Trophoblast cell (in vitro differentiated cells and primary cell): ENCODE results near the gene IL13RA1.

Source experiments
- DNase-seq, 2 donors: peaks; one replicate each; pipeline ENCODE4 v3.0.0-alpha.2; 2016
- H2AFZ ChIP-seq: 2 replicates; pipeline ENCODE4 v1.6.1; 2013; ENCODE audit warnings: low read length, moderate library complexity, mild to moderate bottlenecking; ENCODE audit not compliant: insufficient read depth, poor library complexity
- H2AK5ac ChIP-seq: 2 replicates; pipeline ENCODE4 v1.6.1; 2013; ENCODE audit warnings: mild to moderate bottlenecking, low read length
- H2BK120ac ChIP-seq: 2 replicates; pipeline ENCODE4 v1.6.1; 2013; ENCODE audit warnings: low read length, mild to moderate bottlenecking, moderate library complexity; ENCODE audit not compliant: insufficient read depth, poor library complexity
- H2BK12ac ChIP-seq: 2 replicates; pipeline ENCODE4 v1.6.1; 2013; ENCODE audit warnings: mild to moderate bottlenecking, low read length, moderate library complexity
- H2BK5ac ChIP-seq: 2 replicates; pipeline ENCODE4 v1.6.1; 2013; ENCODE audit warnings: low read length, low read depth, moderate library complexity, mild to moderate bottlenecking; ENCODE audit not compliant: poor library complexity
- H3K14ac ChIP-seq: 2 replicates; pipeline ENCODE4 v1.6.1; 2013; ENCODE audit warnings: mild to moderate bottlenecking, low read length
- H3K18ac ChIP-seq: 2 replicates; pipeline ENCODE4 v1.6.1; 2013; ENCODE audit warnings: mild to moderate bottlenecking, low read length
- H3K23ac ChIP-seq: 2 replicates; pipeline ENCODE4 v1.6.1; 2013; ENCODE audit warnings: low read length
- H3K27ac ChIP-seq: 2 replicates; pipeline ENCODE4 v1.5.1; 2013; ENCODE audit warnings: low read depth, mild to moderate bottlenecking, inconsistent platforms, low read length, moderate library complexity
- H3K27me3 ChIP-seq: 2 replicates; pipeline ENCODE4 v1.6.1; 2013; ENCODE audit warnings: inconsistent platforms, mild to moderate bottlenecking, low read length, moderate library complexity; ENCODE audit not compliant: insufficient read depth
- H3K36me3 ChIP-seq, 2 experiments: 1 replicate in 1 of 2; 2 replicates in 1 of 2; pipeline ENCODE4 v1.6.1; 2013; ENCODE audit warnings: low read length in 2 of 2, mild to moderate bottlenecking in 2 of 2, moderate library complexity in 1 of 2; ENCODE audit not compliant: insufficient read depth in 2 of 2, control insufficient read depth in 1 of 2
- H3K4ac ChIP-seq: 2 replicates; pipeline ENCODE4 v1.6.1; 2013; ENCODE audit warnings: low read depth, mild to moderate bottlenecking, low read length, moderate library complexity
- H3K4me1 ChIP-seq, 2 experiments: 1 replicate in 1 of 2; 2 replicates in 1 of 2; pipeline ENCODE4 v1.6.1; 2013; ENCODE audit warnings: low read length in 2 of 2, mild to moderate bottlenecking in 2 of 2, moderate library complexity in 1 of 2; ENCODE audit not compliant: insufficient read depth in 2 of 2, control insufficient read depth in 1 of 2
- H3K4me2 ChIP-seq: 2 replicates; pipeline ENCODE4 v1.6.1; 2013; ENCODE audit warnings: inconsistent platforms, mild to moderate bottlenecking, low read length, moderate library complexity
- H3K4me3 ChIP-seq: 2 replicates; pipeline ENCODE4 v1.5.1; 2013; ENCODE audit warnings: mild to moderate bottlenecking, low read depth, low read length, inconsistent platforms
- H3K79me1 ChIP-seq: one replicate; pipeline ENCODE4 v1.6.1; 2013; ENCODE audit warnings: low read length
- H3K79me2 ChIP-seq: 2 replicates; pipeline ENCODE4 v1.6.1; 2013; ENCODE audit warnings: low read length, mild to moderate bottlenecking; ENCODE audit not compliant: control insufficient read depth, insufficient read depth, poor library complexity
- H3K9ac ChIP-seq: 2 replicates; pipeline ENCODE4 v1.6.1; 2013; ENCODE audit warnings: mild to moderate bottlenecking, low read length
- H3K9me3 ChIP-seq: 2 replicates; pipeline ENCODE4 v1.6.1; 2013; ENCODE audit warnings: low read depth, mild to moderate bottlenecking, control low read depth, inconsistent platforms, low read length; ENCODE audit not compliant: insufficient read depth
- H4K12ac ChIP-seq: 2 replicates; pipeline ENCODE4 v1.6.1; 2013; ENCODE audit warnings: low read depth, mild to moderate bottlenecking, low read length, moderate library complexity
- H4K8ac ChIP-seq: 2 replicates; pipeline ENCODE4 v1.6.1; 2013; ENCODE audit warnings: low read depth, mild to moderate bottlenecking, low read length, moderate library complexity
- H4K91ac ChIP-seq: one replicate; pipeline ENCODE4 v1.6.1; 2013; ENCODE audit warnings: low read depth, mild to moderate bottlenecking, low read length, moderate library complexity
- WGBS: extraction: QIAGEN DNeasy Blood & Tissue Kit; methylation state at CpG from one replicate; pipeline ENCODE4 v1.1.7; 2013; ENCODE audit warnings: missing lambda C conversion rate; ENCODE audit not compliant: insufficient read length, insufficient coverage; ENCODE audit errors: extremely low coverage; 5-methylcytosine and 5-hydroxymethylcytosine counted together

IL13RA1 gene

GRCh38 chrX:118823263-118824172 lies 96.1 kb downstream of the IL13RA1 start, which contains the start of gene ZCCHC12:
Gene ZCCHC12 (plus strand): TSS chrX:118823824. CDS start chrX:118825245, 1,421 bp downstream.
- Histone ChIP-seq H2BK5ac (no peak within 1 kb of the TSS), H2AK5ac (no peak within 1 kb of the TSS), H3K27me3 (peaks cover 28% of the 10 kb centered on the region), H3K27ac (no peak within 1 kb of the TSS), H2AFZ (no peak within 1 kb of the TSS), H3K4me2 (peak within 1 kb of the TSS; percentile 74), H3K14ac (no peak within 1 kb of the TSS), H3K4ac (no peak within 1 kb of the TSS), H3K36me3 (no peaks in the 10 kb centered on the region), H3K9me3 (no peaks in the 10 kb centered on the region), H3K79me1 (no peaks in the 10 kb centered on the region), H3K79me2 (no peaks in the 10 kb centered on the region), H4K8ac (no peak within 1 kb of the TSS), H3K4me1 (peaks cover 6 to 10% of the 10 kb centered on the region in 2 experiments), H3K18ac (no peak within 1 kb of the TSS), H3K23ac (no peak within 1 kb of the TSS), H3K9ac (no peak within 1 kb of the TSS), H2BK12ac (no peak within 1 kb of the TSS), H4K12ac (no peak within 1 kb of the TSS), H2BK120ac (no peak within 1 kb of the TSS), H4K91ac (no peak within 1 kb of the TSS), H3K4me3 (no peak within 1 kb of the TSS)
- no CpG with 5 or more reads among the region's 51 CpGs for whole genome bisulfite sequencing
- DNase-seq, result peak in 1 of 2 donors; percentile 36

- H3K14ac ChIP-seq, result no peak overlapping the region
These were observed 96.8 kb downstream of the IL13RA1 start for GRCh38 chrX:118824173-118824730.

GRCh38 chrX:118825227-118825626 lies 97.8 kb downstream of the IL13RA1 start:
- Histone ChIP-seq H3K36me3 (no peaks in the 10 kb centered on the region), H2BK12ac (no peak overlapping the region), H3K23ac (no peak overlapping the region), H3K4ac (no peak overlapping the region), H3K18ac (no peak overlapping the region), H3K27ac (no peak overlapping the region), H3K27me3 (peaks cover 28% of the 10 kb centered on the region), H3K4me3 (no peak overlapping the region), H2AFZ (no peak overlapping the region), H2BK120ac (no peak overlapping the region), H4K12ac (no peak overlapping the region), H3K79me2 (no peaks in the 10 kb centered on the region), H2AK5ac (no peak overlapping the region), H3K4me1 (peaks cover 6 to 10% of the 10 kb centered on the region in 2 experiments), H3K14ac (no peak overlapping the region), H3K9ac (no peak overlapping the region), H4K91ac (no peak overlapping the region), H3K79me1 (no peaks in the 10 kb centered on the region), H4K8ac (no peak overlapping the region), H3K4me2 (no peak overlapping the region), H3K9me3 (no peaks in the 10 kb centered on the region), H2BK5ac (no peak overlapping the region)
- WGBS, result no CpG with 5 or more reads among the region's 16 CpGs
- DNase-seq, result no peak

More at GRCh38 chrX:118824173-118824730, 96.8 kb downstream of the IL13RA1 start:
- H3K36me3 ChIP-seq, result no peaks in the 10 kb centered on the region
- peak overlapping the region; percentile 74 for H3K4me2 ChIP-seq
- no peak overlapping the region for H3K4ac ChIP-seq
- H3K79me1 ChIP-seq, result no peaks in the 10 kb centered on the region
- H2AFZ ChIP-seq, result no peak overlapping the region
- no peak overlapping the region for H4K12ac ChIP-seq
- no peak overlapping the region for H2BK5ac ChIP-seq
- no peak overlapping the region for H2AK5ac ChIP-seq
- no peaks in the 10 kb centered on the region for H3K9me3 ChIP-seq
- no peak overlapping the region for H3K27ac ChIP-seq
- no peak overlapping the region for H4K91ac ChIP-seq
- no peak overlapping the region for H3K4me3 ChIP-seq
- WGBS, result no CpG with 5 or more reads among the region's 22 CpGs
- H3K27me3 ChIP-seq, result peaks cover 28% of the 10 kb centered on the region
- no peak for DNase-seq
- no peak overlapping the region for H3K9ac ChIP-seq
- no peak overlapping the region for H3K23ac ChIP-seq
- H3K4me1 ChIP-seq, result peaks cover 6 to 10% of the 10 kb centered on the region in 2 experiments
- H2BK120ac ChIP-seq, result no peak overlapping the region
- H4K8ac ChIP-seq, result no peak overlapping the region
- H3K79me2 ChIP-seq, result no peaks in the 10 kb centered on the region
- no peak overlapping the region for H2BK12ac ChIP-seq
- no peak overlapping the region for H3K18ac ChIP-seq

GRCh38 chrX:118839334-118839958 lies 112.0 kb downstream of the IL13RA1 start:
- Histone ChIP-seq H4K12ac (peak overlapping the region; percentile 55), H2BK12ac (no peak overlapping the region), H2AK5ac (no peak overlapping the region), H3K36me3 (no peaks in the 10 kb centered on the region), H3K27me3 (no peaks in the 10 kb centered on the region), H4K91ac (peak overlapping the region; percentile 61), H3K79me2 (no peaks in the 10 kb centered on the region), H3K9me3 (no peaks in the 10 kb centered on the region), H3K4ac (no peak overlapping the region), H2AFZ (no peak overlapping the region), H3K27ac (no peak overlapping the region), H3K4me3 (peak overlapping the region; percentile 67), H4K8ac (peak overlapping the region; percentile 33), H2BK5ac (no peak overlapping the region), H3K4me2 (peak overlapping the region; percentile 83), H3K14ac (peak overlapping the region; percentile 37), H2BK120ac (peak overlapping the region; percentile 35), H3K9ac (peak overlapping the region; percentile 47), H3K18ac (no peak overlapping the region), H3K4me1 (peaks cover 0 to 2% of the 10 kb centered on the region in 2 experiments), H3K79me1 (no peaks in the 10 kb centered on the region), H3K23ac (no peak overlapping the region)
- WGBS, result no CpG with 5 or more reads among the region's 50 CpGs
- DNase-seq, result peak in 1 of 2 donors; percentile 58
